Upper lobe of left lung (tissue), 4 donors: ENCODE results near the gene CDHR2.

Source experiments
- CTCF ChIP-seq, 6 experiments: fragments of 450-650 bp in 4 of 6; fragments of 200-600 bp in 2 of 6; sonication (generic) in 2 of 6; IDR thresholded peaks; one replicate each; pipeline ENCODE4 v1.5.1; 2016 to 2019; ENCODE audit warnings: antibody characterized with exemption in 6 of 6
- POLR2A ChIP-seq, 4 donors: fragments of 450-650 bp; IDR thresholded peaks; one replicate each; pipeline ENCODE4 v1.5.1; 2016 to 2017; ENCODE audit warnings: antibody characterized with exemption in 4 of 4, mild to moderate bottlenecking in 2 of 4

- TF ChIP-seq CTCF (IDR thresholded peaks at IDR 0.05) (no peak), POLR2A (IDR thresholded peaks at IDR 0.05) (no peak)
Observed at GRCh38 chr5:176524138-176524537, 25.0 kb upstream of the CDHR2 start.
